ENCODE measurements around the gene JAML. TPM values are rescaled to one million over a fixed set of nuclear protein-coding genes. Genes with fewer than 3 reads are reported as not detected.

Gene JAML
- total RNA-seq, 1 experiment from 2014 or later: not detected

- DNase-seq (ENCODE audit: low read depth): no peak
Measured at GRCh38 chr11:118215765-118216164, 9.0 kb downstream of the JAML start.

GRCh38 chr11:118215262-118215661 is 9.5 kb downstream of the JAML start:
- no peak for DNase-seq (ENCODE audit: low read depth)

- no peak for DNase-seq (ENCODE audit: low read depth)
Measured at GRCh38 chr11:118214210-118214914, 10.4 kb downstream of the JAML start.

GRCh38 chr11:118213781-118214180 is 11.0 kb downstream of the JAML start:
- DNase-seq (ENCODE audit: low read depth): no peak

GRCh38 chr11:118213201-118213600 is 11.6 kb downstream of the JAML start:
- DNase-seq (ENCODE audit: low read depth): no peak

- DNase-seq (ENCODE audit: low read depth): no peak
Measured at GRCh38 chr11:118212781-118213191, 12.0 kb downstream of the JAML start.

GRCh38 chr11:118212131-118212725 is 12.6 kb downstream of the JAML start:
- DNase-seq (ENCODE audit: low read depth): no peak

- peak; percentile 53 for DNase-seq (ENCODE audit: low read depth)
Measured at GRCh38 chr11:118211006-118211405, 13.8 kb downstream of the JAML start.

GRCh38 chr11:118210323-118210722 is 14.5 kb downstream of the JAML start:
- DNase-seq (ENCODE audit: low read depth): no peak

GRCh38 chr11:118209033-118209432 is 15.8 kb downstream of the JAML start:
- no peak for DNase-seq (ENCODE audit: low read depth)

GRCh38 chr11:118207079-118207478 is 17.7 kb downstream of the JAML start:
- DNase-seq (ENCODE audit: low read depth): no peak

GRCh38 chr11:118206391-118207031 is 18.3 kb downstream of the JAML start:
- no peak for DNase-seq (ENCODE audit: low read depth)

GRCh38 chr11:118205606-118206378 is 19.0 kb downstream of the JAML start:
- no peak for DNase-seq (ENCODE audit: low read depth)

- no peak for DNase-seq (ENCODE audit: low read depth)
Measured at GRCh38 chr11:118202599-118203422, 22.0 kb downstream of the JAML start.

GRCh38 chr11:118201966-118202365 is 22.8 kb downstream of the JAML start:
- DNase-seq (ENCODE audit: low read depth): no peak

- DNase-seq (ENCODE audit: low read depth): no peak
Measured at GRCh38 chr11:118200901-118201680, 23.7 kb downstream of the JAML start.

GRCh38 chr11:118200497-118200896 is 24.3 kb downstream of the JAML start:
- DNase-seq (ENCODE audit: low read depth): no peak

- DNase-seq (ENCODE audit: low read depth): no peak
Measured at GRCh38 chr11:118199135-118199534, 25.7 kb downstream of the JAML start.

GRCh38 chr11:118198370-118198769 is 26.4 kb downstream of the JAML start:
- peak; percentile 73 for DNase-seq (ENCODE audit: low read depth)

GRCh38 chr11:118194835-118195627 is 29.8 kb downstream of the JAML start:
- peak; percentile 67 for DNase-seq (ENCODE audit: low read depth)
